Immature natural killer cell (primary cell): Measurements from ENCODE around the gene KCTD16. TPM values are rescaled to one million over a fixed set of nuclear protein-coding genes. Genes with fewer than 3 reads are reported as not detected.

Experiments
- DNase-seq, 3 donors: peaks; one replicate each; pipeline ENCODE4 v3.0.0; 2022; ENCODE audit warnings: mixed read lengths in 1 of 3
- H3K27ac Mint-ChIP-seq, 6 donors: one replicate each; pipeline ENCODE4 v1.8.0; 2020; ENCODE audit warnings: mixed read lengths in 6 of 6, mild to moderate bottlenecking in 5 of 6, inconsistent platforms in 4 of 6, moderate library complexity in 3 of 6
- H3K27me3 Mint-ChIP-seq, 3 donors: one replicate each; pipeline ENCODE4 v1.8.0; 2020 to 2021; ENCODE audit warnings: low read depth in 3 of 3, mild to moderate bottlenecking in 3 of 3, mixed read lengths in 3 of 3, moderate library complexity in 3 of 3, inconsistent platforms in 1 of 3
- H3K36me3 Mint-ChIP-seq, 3 donors: one replicate each; pipeline ENCODE4 v1.8.0; 2020; ENCODE audit warnings: mixed read lengths in 3 of 3, inconsistent platforms in 2 of 3, mild to moderate bottlenecking in 2 of 3
- H3K4me1 Mint-ChIP-seq, 2 donors: one replicate each; pipeline ENCODE4 v1.8.0; 2020; ENCODE audit warnings: inconsistent platforms in 2 of 2, mild to moderate bottlenecking in 2 of 2, mixed read lengths in 2 of 2, moderate library complexity in 1 of 2
- H3K4me3 Mint-ChIP-seq, 5 donors: one replicate each; pipeline ENCODE4 v1.8.0; 2020; ENCODE audit warnings: mild to moderate bottlenecking in 5 of 5, mixed read lengths in 5 of 5, inconsistent platforms in 3 of 5, moderate library complexity in 3 of 5
- H3K9me3 Mint-ChIP-seq, 6 donors: one replicate each; pipeline ENCODE4 v1.8.0; 2020; ENCODE audit warnings: mild to moderate bottlenecking in 6 of 6, mixed read lengths in 6 of 6, inconsistent platforms in 4 of 6, moderate library complexity in 3 of 6
- polyA plus RNA-seq, 3 donors: library from polyadenylated mRNA; unstranded; fragments of 300-500 nt; fragmentation: Illumina TruSeq; gene quantifications; one replicate each; pipeline ENCODE4 v1.2.3, GENCODE V29; 2021

KCTD16 gene
- polyA plus RNA-seq, 3 donors from 2014 or later = 0.34 TPM; not detected in 2

DNA sequence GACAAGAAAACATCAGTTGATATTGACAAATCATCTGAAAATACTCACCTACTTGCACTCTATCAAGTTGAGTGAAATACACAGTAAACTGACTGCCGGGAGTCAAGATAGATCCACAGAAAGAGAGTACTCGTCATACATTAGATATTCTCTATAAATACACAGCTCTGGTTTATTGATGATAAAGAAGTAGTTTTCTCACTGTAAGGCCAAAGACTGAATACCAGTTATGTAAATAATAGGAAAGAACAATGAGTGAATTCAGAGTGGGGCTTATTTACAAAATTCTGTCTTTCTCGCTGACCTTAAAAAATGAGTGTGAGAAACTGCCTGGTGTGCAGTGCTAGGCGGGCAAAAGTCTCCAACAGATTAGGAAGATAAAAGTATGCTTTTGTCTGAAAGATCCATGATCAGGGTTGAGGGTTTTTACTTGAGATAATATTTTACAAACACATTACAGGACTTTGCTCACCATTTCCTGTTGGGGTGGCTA lies 341.0 kb downstream of the KCTD16 start:
- Mint-ChIP-seq H3K4me1 (no peaks in the 10 kb centered on the region), H3K27ac (no peak overlapping the region), H3K9me3 (peaks cover 2 to 21% (median 11%) of the 10 kb centered on the region in 6 donors), H3K27me3 (peaks cover 0 to 2% (median 0%) of the 10 kb centered on the region in 3 donors), H3K4me3 (no peak overlapping the region), H3K36me3 (no peaks in the 10 kb centered on the region)
- DNase-seq = no peak

- Mint-ChIP-seq H3K36me3 (no peaks in the 10 kb centered on the region), H3K27ac (no peak overlapping the region), H3K4me3 (no peak overlapping the region), H3K9me3 (peaks cover 2 to 25% (median 12%) of the 10 kb centered on the region in 6 donors), H3K4me1 (no peaks in the 10 kb centered on the region), H3K27me3 (no peaks in the 10 kb centered on the region)
- DNase-seq = no peak
Measured at GRCh38 chr5:144522698-144523097, 352.0 kb downstream of the KCTD16 start.

DNA sequence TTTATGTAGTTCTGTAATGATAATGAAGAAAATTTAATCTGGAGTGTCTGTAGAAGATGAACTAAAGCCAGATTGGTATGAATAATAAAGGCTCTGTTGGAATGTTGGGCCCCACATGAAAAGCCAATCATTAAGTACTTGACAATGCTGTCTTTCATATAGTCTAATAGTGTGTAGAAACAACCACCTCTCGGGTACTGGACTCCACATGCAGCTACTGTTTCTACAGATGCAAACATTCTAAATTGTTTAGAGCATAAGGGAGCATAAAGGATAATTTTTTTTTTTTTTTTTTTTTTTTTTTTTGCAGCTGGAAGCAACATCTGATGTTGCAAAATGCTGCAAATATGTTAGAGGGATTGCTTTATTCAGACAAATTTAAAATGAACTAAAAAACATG lies 354.3 kb downstream of the KCTD16 start:
- H3K4me1 Mint-ChIP-seq = no peaks in the 10 kb centered on the region
- DNase-seq = no peak
- peaks cover 0 to 2% (median 0%) of the 10 kb centered on the region in 3 donors for H3K27me3 Mint-ChIP-seq
- no peak overlapping the region for H3K4me3 Mint-ChIP-seq
- H3K9me3 Mint-ChIP-seq = peaks cover 5 to 30% (median 9%) of the 10 kb centered on the region in 6 donors
- no peak overlapping the region for H3K27ac Mint-ChIP-seq
- no peaks in the 10 kb centered on the region for H3K36me3 Mint-ChIP-seq

- H3K9me3 Mint-ChIP-seq = peaks cover 15 to 38% (median 22%) of the 10 kb centered on the region in 6 donors
- H3K27me3 Mint-ChIP-seq = peaks cover 0 to 2% (median 0%) of the 10 kb centered on the region in 3 donors
- H3K27ac Mint-ChIP-seq = no peak overlapping the region
- DNase-seq = no peak
- H3K36me3 Mint-ChIP-seq = no peaks in the 10 kb centered on the region
- no peaks in the 10 kb centered on the region for H3K4me1 Mint-ChIP-seq
- no peak overlapping the region for H3K4me3 Mint-ChIP-seq
Measured at GRCh38 chr5:144531188-144531587, 360.5 kb downstream of the KCTD16 start.

Other genes starting within 250 kb of the KCTD16 start
- 10 to 100 TPM; 32.0 to 63.2 (median 46.1) TPM for gene YIPF5, start 214 bp upstream of the KCTD16 start, polyA plus RNA-seq